DMS53 (cell line): ENCODE results near the gene UQCRQ.
A peak's percentile ranks its signal among the peaks of the same experiment; 100 is the strongest.

Experiments used
- DNase-seq: peaks from one replicate; lab custom pipeline; 2025; lab: John Stamatoyannopoulos, UW

The UQCRQ gene

GRCh38 chr5:132871459-132872284 is 5.2 kb downstream of the UQCRQ start:
- no peak for DNase-seq

- no peak for DNase-seq
Observed at GRCh38 chr5:132872788-132873118, 6.3 kb downstream of the UQCRQ start.

DNA sequence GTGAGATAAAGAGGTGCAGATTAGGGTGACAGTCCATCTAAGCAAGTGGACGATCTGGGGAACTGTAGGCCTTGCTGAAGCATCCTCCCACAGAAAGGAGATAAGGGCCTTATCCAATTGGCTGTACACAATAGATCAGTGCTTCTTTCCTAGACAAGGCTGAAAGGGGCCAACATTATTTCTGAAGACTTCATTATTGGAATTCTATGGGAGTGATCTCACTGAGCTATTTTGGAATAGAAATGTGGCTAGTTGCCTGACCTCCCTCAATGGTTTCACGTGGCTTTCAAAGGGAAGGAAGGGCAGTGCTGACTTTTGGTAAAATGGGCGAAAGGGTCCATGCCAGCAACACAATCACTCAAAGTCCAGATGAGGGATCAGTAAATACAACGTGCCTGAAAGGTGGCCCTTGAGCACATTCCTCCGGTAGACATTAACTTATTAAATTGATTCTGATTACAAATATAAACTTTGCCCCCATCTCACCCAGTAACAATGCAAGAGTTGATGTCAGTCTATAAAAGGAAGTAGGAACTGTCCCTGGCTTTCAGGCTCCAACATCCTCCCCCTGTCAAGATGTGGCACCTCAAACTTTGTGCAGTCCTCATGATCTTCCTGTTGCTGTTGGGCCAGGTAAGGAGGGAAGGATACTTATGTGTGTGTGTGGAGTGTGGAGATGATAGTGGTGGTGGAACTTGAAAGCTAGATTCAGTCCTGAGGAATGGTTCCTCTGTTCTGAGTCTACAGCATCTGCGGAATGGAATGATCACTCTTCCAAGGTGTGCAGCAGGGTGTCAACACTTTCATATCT is 6.9 kb downstream of the UQCRQ start, which contains the start of gene LEAP2:
TSS of gene LEAP2 (plus strand) at position 550 of the 811 bp plus-strand sequence. CDS start at position 577, 27 bp downstream.
- DNase-seq, result no peak

- DNase-seq, result no peak
Observed at GRCh38 chr5:132873930-132874271, 7.5 kb downstream of the UQCRQ start.

GRCh38 chr5:132876020-132876759 is 9.7 kb downstream of the UQCRQ start:
- DNase-seq, result no peak

GRCh38 chr5:132877466-132877865 is 11.0 kb downstream of the UQCRQ start:
- no peak for DNase-seq

DNA sequence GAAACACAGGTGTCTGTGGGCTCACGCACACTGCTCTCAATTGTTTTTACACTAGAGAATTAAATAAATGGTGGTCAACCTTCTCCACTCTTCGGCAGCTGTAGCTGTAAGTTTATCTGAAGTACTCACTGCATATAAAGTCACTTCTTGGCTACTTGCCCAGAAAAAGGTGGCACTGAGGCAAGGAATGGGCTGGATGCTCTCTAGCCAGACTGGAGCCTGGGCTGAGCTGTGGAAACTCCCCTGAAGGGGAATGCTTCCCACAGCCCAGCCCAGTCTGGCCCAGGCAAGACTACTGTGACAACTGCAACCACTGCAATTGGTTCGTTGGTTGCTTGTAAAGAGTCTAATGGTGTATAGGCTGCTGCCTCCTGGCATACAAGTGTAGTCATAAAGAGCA is 11.5 kb downstream of the UQCRQ start:
- DNase-seq, result peak; percentile 22

GRCh38 chr5:132883261-132883834 is 16.9 kb downstream of the UQCRQ start:
- peak; percentile 87 for DNase-seq

DNA sequence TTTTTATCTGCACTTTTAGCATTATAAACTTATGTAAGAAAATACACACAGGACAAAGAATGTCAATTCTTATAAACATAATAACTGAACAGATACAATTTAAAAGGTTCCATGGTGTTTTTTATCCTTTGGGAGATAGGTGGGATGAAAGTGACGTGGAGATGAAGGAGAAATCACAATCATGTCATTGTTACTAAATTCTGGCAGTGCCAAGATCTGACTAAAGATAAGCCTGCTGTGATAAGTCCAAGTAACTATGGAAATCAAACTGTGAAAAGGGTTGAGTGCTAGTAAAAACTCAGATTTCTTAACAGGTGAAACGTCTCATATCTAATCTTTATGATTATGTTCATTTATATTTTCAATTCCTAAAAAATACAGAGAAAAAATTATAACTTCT is 18.1 kb downstream of the UQCRQ start:
- no peak for DNase-seq

DNA sequence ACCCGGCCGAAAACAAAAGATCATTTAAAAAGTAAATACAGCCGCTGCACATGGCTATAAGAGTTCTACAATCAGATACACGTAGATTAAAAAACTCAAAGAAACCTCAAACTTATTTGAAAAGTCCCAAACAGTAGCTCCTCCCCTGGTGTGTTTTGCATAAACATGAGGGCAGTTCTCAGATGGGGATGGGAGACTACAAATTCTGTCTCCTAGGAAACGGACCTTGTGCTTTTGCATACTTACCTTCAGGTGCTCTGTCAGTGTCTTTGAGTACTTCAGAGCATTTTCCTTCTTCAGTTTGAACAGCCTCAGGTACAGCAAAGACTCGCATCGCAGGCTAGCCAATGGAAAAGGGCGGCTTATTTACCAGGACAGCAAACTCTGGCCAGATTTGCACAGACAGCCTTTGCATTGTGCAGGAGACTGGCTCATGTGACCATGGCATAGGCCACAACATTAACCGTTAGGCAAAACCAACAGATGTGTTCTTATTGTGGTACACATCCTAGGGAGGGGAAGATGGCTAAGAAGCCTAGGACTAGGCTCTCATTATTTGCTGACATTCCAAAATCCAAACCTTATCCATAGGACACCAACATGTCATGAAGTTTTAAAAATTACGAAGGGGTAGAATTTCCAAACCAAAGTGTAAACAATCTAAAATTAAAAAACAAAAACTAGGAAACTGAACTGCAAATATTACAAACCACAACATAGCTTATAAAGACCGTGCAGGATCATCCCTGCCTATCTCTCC is 19.8 kb downstream of the UQCRQ start:
- DNase-seq, result no peak

GRCh38 chr5:132887283-132887682 is 20.8 kb downstream of the UQCRQ start:
- no peak for DNase-seq

DNA sequence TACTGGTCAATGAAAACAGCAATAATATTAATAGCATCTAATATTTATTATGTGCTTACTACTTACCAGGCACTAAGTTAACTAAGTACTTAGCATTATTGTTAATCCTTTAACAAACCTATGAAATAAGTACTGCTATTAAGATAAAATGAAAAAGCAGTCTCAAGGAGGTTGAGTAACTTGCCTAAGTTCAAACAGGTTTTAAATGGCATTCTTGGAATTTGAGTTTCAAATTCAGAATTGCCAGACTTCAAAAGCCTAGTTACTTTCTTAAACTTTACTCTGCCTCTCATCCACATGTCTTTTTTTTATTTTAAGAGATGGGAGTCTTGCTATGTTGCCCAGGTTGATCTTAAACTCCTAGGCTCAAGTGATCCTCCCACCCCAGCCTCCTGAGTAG is 23.1 kb downstream of the UQCRQ start:
- no peak for DNase-seq

DNA sequence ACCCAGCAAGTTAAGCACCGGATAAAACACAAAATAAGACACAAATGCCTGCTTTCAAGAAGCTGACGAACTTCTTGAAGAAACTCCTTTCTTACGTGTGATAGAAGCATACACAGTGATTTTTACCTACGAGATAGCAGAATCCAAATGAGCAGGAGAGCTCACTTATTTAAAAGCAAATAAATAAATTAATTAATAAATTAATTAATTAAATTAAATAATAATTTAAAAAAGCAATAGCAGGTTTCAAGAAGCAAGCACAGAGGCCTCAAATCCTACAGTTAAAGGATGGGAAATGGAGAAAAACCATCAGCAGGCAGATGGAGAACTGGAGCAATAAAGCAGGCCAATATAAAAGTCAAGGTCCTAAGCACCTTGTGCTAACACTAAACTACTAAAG is 24.4 kb downstream of the UQCRQ start:
- no peak for DNase-seq

DNA sequence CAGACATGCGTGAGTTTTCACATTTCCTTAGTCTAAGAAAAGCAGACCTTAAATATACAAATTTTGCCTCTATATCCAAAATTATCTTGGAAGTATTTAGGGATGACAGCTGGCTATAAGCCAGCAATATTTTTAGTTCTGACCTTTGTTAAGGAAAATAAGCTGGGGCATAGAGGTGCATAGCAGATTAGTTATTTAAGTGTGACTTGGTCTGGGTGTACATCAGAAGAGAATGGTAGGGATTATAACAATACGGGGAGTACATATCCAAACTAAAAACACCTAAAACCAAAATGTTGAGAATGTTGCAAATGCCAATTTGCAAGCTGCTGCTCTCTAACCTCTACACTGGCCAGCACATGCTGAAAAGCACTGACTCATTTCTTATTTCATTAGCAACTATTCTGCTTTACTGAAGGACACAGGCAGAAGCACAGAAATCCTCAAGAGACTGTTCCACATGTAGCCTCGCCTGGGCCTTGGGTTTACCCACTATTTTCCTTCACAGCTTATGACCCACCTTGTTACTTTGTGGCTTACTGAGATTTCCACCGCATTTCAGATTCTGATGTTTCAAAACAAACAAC is 29.4 kb downstream of the UQCRQ start:
- no peak for DNase-seq

DNA sequence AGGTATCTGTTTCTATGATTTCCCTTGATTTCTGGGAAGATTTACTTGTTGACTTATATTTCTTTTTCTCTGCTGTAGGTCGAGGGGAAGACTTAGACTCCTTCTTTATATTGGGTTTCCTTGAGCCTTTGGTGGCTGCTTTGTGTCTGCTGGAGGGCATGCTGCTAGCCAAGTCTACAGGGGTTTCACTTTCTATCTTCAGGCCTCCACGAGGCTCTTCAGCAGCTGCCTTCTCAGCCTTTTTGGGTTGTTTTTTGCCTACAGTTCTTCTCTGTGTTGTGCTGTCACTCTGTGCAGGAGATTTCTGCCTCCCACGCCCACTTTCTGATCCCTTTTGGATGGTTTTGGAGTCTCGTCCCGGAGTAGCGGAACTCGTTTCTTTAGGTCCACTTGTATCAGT is 30.2 kb downstream of the UQCRQ start:
- no peak for DNase-seq

DNA sequence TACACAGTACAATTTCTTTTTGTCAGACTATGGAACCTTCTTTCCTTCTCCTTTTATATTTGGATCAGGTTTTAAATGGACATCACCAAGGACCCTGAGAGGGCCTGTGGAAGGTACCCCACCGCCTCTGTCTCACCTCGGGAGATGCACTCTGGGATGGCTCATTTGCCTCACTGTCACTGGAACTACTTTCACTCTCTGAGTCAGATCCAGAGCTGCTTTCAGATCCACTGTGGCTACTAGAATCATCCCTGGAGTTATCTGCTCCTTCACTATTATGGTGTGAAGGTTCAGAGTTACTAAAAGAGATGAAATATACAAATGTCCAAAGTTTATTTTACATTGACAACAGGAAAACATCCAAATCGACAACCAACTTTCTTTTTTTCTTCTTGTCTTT is 31.7 kb downstream of the UQCRQ start:
- DNase-seq, result no peak

GRCh38 chr5:132901036-132901435 is 34.6 kb downstream of the UQCRQ start:
- no peak for DNase-seq

DNA sequence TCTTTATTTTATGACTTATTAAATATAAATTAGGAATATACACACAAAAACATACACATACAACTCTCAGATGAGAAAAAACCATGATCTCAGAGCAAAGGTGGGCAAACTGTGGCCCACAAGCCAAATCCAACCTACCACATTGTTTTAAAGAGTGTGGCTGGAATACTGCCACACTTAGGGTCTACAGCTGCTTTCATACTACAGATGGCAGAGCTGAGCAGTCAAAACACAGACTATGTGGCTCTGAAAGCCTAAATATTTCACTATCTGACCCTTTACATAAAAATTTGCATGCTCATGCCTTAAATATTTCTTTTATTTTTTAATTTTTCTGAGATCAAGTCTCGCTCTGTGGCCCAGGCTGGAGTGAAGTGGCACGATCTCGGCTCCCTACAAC is 35.3 kb downstream of the UQCRQ start:
- DNase-seq, result no peak

DNA sequence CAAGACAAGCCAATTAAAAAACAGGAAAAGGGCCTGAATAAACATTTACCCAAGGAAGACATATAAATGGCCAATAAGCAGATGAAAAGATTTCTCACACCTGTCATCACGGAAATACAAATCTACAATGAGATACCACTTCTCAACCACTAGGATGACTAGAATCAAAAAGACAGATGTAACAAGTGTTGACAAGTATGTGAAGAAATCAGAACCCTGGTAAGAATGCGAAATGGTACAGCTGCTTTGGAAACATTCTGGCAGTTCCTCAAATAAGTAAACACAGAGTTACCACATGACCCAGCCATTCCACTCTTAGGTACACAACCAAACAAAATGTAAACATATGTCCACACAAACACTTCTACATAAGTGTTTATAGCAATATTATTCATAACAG is 39.5 kb downstream of the UQCRQ start:
- DNase-seq, result peak; percentile 85

- peak; percentile 40 for DNase-seq
Observed at GRCh38 chr5:132907161-132907560, 40.7 kb downstream of the UQCRQ start.

GRCh38 chr5:132909702-132910101 is 43.3 kb downstream of the UQCRQ start:
- DNase-seq, result no peak
